GM12874 (cell line): ENCODE results near the gene CCM2.

Source experiments
- TF ChIP-seq, protein P1 (sequence below): IDR thresholded peaks from 2 replicates; pipeline ENCODE4 v1.5.1; 2011; ENCODE audit warnings: low read depth, mild to moderate bottlenecking, control low read depth, low read length, moderate library complexity; ENCODE audit not compliant: insufficient read depth

The CCM2 gene

DNA sequence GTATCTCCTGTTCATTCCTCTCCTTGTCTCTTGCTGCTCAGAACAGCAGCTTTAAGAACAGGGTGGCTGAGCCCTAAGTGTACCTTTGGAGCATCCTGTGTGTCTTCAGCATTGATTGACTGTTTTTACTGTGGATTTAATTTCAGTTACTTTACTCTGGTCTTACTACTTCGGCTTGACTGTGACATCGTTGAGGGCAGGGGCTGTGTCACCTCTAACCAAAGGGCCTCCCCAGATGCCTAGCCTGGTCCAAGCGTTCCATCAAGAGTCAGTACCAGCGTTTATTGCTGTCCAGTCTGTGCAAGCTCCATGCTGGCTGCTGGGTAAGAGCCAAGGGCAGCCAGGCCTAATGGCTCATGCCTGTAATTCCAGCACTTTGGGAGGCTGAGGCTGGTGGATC lies 32.4 kb downstream of the CCM2 start:
- TF ChIP-seq, protein P1, sequence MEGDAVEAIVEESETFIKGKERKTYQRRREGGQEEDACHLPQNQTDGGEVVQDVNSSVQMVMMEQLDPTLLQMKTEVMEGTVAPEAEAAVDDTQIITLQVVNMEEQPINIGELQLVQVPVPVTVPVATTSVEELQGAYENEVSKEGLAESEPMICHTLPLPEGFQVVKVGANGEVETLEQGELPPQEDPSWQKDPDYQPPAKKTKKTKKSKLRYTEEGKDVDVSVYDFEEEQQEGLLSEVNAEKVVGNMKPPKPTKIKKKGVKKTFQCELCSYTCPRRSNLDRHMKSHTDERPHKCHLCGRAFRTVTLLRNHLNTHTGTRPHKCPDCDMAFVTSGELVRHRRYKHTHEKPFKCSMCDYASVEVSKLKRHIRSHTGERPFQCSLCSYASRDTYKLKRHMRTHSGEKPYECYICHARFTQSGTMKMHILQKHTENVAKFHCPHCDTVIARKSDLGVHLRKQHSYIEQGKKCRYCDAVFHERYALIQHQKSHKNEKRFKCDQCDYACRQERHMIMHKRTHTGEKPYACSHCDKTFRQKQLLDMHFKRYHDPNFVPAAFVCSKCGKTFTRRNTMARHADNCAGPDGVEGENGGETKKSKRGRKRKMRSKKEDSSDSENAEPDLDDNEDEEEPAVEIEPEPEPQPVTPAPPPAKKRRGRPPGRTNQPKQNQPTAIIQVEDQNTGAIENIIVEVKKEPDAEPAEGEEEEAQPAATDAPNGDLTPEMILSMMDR: no peak

DNA sequence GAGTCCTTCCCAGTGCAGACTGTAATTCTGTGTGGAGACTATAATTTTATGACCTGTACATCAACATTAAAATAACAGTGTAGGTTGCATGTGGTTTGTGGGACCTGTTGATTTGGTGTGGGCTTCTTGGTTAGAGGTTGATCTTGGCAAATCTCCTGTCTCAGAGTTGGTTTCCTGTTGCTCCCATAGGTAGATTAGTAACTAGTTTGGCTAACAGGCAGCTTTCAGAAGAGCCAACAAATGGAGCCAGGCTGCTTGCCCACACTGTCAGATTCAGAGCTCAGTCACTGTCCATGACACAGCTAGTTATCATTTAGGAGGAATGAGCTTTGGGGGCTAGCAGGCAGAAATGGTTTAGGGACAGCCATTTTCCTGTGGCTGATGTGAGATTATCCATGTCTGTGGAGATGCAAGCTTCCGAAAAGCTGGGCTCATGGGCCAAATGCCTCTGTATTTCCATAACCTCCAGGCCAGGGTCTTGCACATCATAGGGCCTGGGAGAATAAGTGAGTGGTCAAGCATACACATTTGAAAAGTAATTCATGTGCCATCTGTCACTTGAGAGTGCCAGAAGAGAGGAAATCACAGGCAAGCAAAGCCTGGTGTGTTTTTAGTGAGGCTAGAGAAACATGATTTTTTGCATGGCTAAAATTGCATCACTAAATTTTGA lies 33.4 kb downstream of the CCM2 start:
- TF ChIP-seq, protein P1: no peak

- TF ChIP-seq, protein P1: no peak
Measured at GRCh38 chr7:45033931-45034290, 33.9 kb downstream of the CCM2 start.

DNA sequence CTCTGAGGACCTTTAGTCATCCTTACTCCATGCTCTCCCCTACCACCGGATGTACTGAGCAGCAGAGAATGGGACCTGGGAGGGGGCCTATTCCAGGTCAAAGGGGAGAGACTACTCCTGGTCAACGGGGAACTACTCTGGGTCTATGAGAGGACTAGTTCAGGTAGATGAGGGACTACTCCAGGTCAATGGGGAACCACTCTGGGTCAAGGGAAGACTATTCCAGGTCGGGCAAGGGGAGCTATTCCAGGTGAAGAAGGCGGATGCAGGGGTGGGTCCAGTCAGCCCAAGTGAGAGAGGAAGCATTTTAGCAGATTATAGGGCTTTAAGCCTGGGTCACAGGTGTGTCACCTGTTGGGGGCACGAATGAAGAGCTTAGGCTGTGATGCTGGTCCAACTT lies 35.4 kb downstream of the CCM2 start:
- TF ChIP-seq, protein P1: no peak

- TF ChIP-seq, protein P1: no peak
Measured at GRCh38 chr7:45035893-45036292, 35.9 kb downstream of the CCM2 start.

- TF ChIP-seq, protein P1: no peak
Measured at GRCh38 chr7:45036317-45036716, 36.3 kb downstream of the CCM2 start.

DNA sequence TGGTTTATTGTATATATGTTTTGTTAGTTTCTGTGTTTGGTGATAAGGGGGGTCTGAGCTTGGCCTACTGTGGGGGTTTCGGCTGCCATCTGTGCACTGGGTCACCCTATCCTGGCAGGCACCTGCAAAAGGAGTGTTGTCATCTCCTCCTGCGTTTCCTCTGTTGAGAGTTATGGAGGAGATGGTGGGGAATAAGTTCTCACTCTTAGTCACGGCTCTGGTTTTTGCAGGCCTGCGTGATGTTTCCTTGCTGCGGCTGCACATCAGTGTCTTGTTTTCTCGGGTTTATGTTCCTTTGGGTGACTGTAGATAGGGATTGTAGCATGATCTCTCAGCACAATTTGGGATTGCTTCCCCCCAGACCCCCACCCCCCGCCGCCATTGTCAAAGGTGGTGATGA lies 36.8 kb downstream of the CCM2 start:
- TF ChIP-seq, protein P1: no peak
